Measurements from ENCODE around the gene ANKRD35.
A peak's percentile ranks its signal among the peaks of the same experiment; 100 is the strongest.

Gene ANKRD35

GRCh38 chr1:145895471-145895870 is 9.8 kb upstream of the ANKRD35 start:
- intact Hi-C loops (cut with DNase I), result no loop called here
- DNase-seq, result no peak

- no peak for DNase-seq
- intact Hi-C loops (cut with DNase I), result loop anchor here (2.0 kb wide), 1 partner anchor 63 kb away; no protein-coding TSS in a partner anchor
Observed at GRCh38 chr1:145893306-145894055, 7.8 kb upstream of the ANKRD35 start.

DNA sequence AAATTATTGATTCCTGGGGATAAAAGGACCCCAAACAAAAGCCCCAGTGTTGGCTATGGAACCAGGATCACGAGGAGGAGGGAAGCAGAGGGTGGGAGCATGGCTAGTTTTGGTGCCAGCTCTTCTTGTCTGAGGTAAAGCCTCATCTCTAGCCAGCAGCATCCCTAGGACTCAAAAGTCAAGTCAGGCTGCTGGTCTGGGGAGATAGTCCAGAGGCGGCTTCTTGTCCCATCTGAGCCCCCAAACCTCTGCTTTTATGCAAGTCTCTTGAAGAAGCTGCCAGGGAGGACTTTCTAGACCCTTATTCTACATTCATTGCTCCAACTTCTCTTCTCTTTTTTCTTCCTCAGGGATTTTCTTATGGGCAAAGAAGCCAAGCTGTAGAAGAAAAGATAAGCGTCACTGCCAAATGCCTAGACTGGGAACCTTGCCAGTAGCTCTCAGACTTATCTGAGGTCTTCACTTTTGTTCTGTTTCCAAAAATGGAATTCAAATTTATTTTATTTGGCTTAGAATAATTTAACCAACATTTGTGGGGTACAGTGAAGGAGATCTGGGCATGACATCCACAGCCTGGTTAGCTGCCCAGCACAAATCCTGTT is 6.9 kb upstream of the ANKRD35 start:
- no peak for DNase-seq
- intact Hi-C loops (cut with DNase I), result loop anchor here (1.0 to 2.0 kb wide), 3 partner anchors 16 to 120 kb away; no protein-coding TSS in a partner anchor

- intact Hi-C loops (cut with DNase I), result loop anchor here (1.0 to 2.0 kb wide), 3 partner anchors 16 to 120 kb away; no protein-coding TSS in a partner anchor
- DNase-seq, result peak; percentile 85 to 98 (median 94)
Observed at GRCh38 chr1:145891587-145892485, 6.2 kb upstream of the ANKRD35 start.

- DNase-seq, result no peak
- intact Hi-C loops (cut with DNase I), result no loop called here
Observed at GRCh38 chr1:145891143-145891542, 5.5 kb upstream of the ANKRD35 start.

GRCh38 chr1:145889722-145890121 is 4.1 kb upstream of the ANKRD35 start:
- intact Hi-C loops (cut with DNase I), result no loop called here
- no peak for DNase-seq

DNA sequence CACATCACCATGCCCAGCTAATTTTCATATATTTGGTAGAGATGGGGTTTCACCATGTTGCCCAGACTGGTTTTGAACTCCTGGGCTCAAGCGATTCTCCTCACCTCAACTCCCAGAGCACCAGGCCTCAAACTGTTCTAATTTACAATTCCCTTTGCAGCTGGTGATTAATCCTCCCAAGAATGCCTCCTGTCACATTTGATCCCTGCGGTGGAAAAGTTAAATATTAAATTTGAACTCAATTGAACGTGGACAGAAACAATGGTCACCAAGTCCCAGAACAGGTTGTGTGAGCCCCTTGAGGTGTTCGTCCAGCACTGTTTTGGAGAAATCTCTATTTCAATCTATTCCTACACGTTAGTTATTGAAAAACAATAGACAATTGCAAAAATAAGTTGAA is 2.0 kb upstream of the ANKRD35 start:
- DNase-seq, result no peak

GRCh38 chr1:145886816-145887215 is 1.1 kb upstream of the ANKRD35 start:
- DNase-seq, result no peak
- intact Hi-C loops (cut with DNase I), result no loop called here

More for the DNA sequence above, 2.0 kb upstream of the ANKRD35 start:
- intact Hi-C loops (cut with DNase I), result no loop called here

DNA sequence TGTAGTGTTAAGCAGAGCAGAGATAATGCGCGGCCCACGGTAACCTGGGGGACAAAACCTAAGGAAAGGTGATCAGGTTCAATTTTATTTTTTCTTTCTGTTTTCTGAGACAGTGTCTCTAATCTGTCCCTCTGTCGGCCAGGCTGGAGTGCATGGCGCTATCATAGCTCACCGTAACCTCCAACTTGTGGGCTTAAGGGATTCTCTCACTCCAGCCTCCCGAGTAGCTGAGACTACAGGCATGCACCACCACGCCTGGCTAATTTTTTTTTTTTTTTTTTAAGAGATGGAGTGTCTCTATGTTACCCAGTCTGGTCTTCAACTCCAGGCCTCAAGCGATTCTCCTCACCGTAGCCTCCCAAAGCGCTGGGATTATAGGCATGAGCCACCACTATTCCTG is 724 bp upstream of the ANKRD35 start:
- no peak for DNase-seq
- intact Hi-C loops (cut with DNase I), result no loop called here

DNA sequence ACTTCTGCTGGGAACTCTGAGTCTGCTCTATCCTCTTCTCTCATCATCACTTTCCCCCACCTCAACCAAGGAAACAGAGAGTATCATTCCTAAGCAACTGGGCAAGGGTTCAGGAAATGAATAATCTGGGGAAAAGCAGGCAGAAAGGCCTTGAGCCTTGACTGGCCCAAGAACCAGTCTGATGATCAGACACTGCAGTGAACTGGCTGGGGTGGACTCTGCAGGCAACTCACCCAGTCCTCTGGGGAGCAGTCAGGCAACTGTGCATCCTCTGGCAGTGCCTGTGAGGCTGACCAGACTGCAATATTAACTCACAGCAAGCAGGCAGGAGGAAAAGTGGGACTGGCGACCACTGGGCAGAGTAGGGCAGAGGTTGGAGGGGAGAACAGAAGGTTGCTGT is 991 bp downstream of the ANKRD35 start:
- intact Hi-C loops (cut with DNase I), result no loop called here
- no peak for DNase-seq

- no peak for DNase-seq
- intact Hi-C loops (cut with DNase I), result no loop called here
Observed at GRCh38 chr1:145879775-145880174, 5.9 kb downstream of the ANKRD35 start.

- intact Hi-C loops (cut with DNase I), result no loop called here
- DNase-seq, result no peak
Observed at GRCh38 chr1:145878724-145879123, 6.9 kb downstream of the ANKRD35 start.

DNA sequence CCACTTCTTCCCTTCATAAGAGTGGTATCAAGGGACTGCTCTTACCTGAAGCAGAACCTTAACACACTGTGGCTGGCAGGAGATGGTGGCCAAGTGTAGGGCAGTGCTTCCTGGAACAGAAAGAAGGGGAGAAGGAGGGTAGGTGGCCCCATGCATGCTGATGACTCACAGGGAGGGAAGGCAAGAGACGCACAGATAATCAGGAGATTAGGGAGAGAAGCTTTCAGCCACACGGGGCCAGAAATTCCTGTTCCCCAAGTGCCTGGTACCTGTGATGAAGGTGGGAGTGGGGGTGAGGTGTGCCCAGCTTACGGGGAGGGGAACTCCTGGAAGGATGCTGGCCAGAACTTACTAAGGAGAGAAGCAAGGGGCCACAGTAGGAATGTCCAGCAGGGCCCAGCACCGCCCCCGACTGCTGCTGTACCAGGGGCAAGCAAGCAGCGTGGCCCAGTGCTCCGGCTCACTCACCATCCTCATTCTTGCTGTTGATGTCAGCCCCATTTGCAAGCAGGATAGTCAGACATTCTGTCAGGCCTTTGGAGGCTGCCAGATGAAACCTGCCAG is 7.7 kb downstream of the ANKRD35 start:
- intact Hi-C loops (cut with DNase I), result no loop called here
- no peak for DNase-seq

GRCh38 chr1:145874646-145875045 is 11.0 kb downstream of the ANKRD35 start:
- no peak for DNase-seq
- intact Hi-C loops (cut with DNase I), result no loop called here

DNA sequence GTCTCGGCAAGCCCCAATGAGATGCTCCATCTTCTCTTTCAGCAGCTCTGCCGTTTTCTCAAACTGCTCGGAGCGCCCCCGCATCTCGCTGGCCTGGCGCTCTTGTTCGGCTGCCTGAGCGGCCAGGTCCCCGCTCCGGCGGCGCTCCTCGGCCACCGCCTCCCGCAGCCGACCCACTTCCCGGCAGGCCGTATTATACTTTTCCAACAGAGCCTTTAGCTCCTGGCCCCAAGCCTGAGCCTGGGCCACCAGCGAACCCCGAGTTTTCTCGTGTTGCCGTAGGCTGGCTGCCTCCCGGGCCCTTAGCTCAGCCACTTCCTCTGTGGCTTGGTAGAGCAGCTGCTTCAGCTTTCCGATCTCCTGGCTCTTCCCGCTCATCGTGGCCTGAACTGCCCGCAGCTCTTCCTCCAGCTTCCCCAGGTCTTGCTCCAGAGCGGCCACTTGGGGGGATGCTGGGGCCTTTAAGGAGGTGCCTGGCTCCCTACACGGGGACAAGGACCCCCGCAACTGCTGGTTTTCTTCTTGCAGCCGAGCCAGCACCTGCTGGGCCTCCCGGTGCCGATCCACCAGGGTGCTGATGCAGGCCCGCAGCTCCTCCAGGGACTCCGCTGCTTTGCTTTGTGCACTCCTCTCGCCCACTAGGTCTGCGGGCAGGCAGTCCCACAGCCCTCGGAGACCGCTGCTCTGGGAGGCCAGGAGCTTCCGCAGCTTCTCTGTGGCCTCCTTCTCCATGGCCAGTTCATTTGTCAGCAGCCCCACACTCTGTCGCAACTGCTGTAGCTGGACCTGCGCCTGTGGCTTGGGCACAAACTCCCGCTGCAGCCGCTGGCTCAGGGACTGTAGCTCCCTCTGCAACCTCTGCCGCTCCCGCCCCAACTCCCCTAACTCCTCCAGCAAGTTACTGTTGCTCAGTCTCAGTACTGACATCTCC is 13.4 kb downstream of the ANKRD35 start:
- DNase-seq, result peak; percentile 26 to 91 (median 50)
- intact Hi-C loops (cut with DNase I), result no loop called here

DNA sequence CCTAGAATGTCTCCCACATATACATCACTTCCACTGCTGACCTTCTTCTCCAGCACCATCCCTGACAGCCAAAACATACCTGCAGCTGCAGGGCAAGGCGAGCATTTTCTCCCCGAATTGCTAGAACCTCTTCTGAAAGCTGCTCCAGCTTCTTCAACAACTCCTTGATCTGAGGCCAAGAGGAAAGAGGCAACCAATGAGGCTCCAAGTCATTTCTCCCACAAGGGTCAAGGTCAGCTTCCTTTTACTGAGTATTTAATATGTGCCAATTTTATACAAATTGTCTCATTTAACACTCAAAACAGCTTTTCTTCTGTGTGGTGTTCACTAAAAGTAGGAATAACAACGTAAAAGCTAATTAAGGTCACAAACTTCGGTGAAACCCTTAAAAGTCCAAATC is 17.4 kb downstream of the ANKRD35 start:
- intact Hi-C loops (cut with DNase I), result no loop called here
- no peak for DNase-seq

DNA sequence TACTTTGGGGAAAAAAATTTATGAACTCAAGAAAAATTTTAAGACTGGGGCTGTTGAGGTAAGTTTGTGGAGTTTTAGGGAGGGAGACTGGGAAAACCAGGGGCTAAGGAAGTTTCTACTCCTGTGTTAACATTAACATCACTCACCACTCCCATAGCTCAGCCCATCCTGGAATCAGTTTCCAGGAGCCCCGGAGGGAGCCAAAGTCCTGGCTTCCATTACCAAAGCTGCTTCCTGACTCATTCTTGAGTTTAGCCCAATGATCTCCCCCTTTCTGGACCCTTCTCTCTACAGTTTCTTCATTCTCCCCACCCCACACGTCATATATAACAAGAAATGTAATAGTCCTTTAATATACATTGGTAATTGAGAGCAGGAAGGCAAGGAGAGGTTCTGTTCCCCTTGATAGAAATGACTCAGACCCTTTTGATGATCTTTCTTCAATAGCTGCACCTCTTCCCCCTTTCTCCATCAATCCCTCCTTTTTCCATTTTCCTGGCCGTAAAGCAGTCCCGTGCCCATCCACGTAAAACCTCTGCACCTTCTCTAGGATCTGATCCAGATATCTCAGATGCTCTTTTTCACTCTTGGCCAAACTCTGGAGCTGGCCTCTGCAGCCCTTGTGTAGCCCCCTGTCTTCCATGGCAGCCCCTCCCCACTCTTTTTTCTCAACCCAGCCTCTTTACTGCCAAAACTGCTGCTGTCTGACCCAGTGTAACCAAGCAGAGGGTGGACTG is 22.2 kb downstream of the ANKRD35 start:
- intact Hi-C loops (cut with DNase I), result no loop called here
- DNase-seq, result no peak

GRCh38 chr1:145859491-145860023 is 26.1 kb downstream of the ANKRD35 start:
- intact Hi-C loops (cut with DNase I), result no loop called here

More at GRCh38 chr1:145859491-145860023, 26.1 kb downstream of the ANKRD35 start:
- peak; percentile 73 to 97 (median 82) for DNase-seq

Data from posterior cingulate gyrus (tissue), 11 donors.